GM12878 (cell line): ENCODE measurements around the gene MORC3. TPM values are rescaled to one million over a fixed set of nuclear protein-coding genes. Genes with fewer than 3 reads are reported as not detected.

Source experiments
- ATAC-seq: fragments of 200-7000 bp; cut with Tn5 transposase; 3 replicates; pipeline ENCODE4 v1.9.1; 2020; ENCODE audit warnings: mild to moderate bottlenecking, moderate library complexity
- BruUV-seq: library from RNA; stranded (reverse); fragments of 400-500 nt; replicated peaks from 2 replicates; lab custom pipeline; 2021; lab: Mats Ljungman, UMichigan
- CTCF ChIA-PET: fragments of 300-600 bp; sonication (Branson Sonifier 250); formaldehyde crosslinking; extraction: SDS; loops from one replicate; lab custom pipeline; 2021; ENCODE audit warnings: inconsistent platforms; lab: Yijun Ruan, JAX
- POLR2A ChIA-PET: fragments of 350-600 bp; formaldehyde crosslinking; extraction: SDS; loops from one replicate; lab custom pipeline; 2021; ENCODE audit warnings: inconsistent platforms; lab: Charles Lee
- RAD21 ChIA-PET: fragments of 300-600 bp; sonication (Branson Sonifier 250); formaldehyde crosslinking; loops from one replicate; lab custom pipeline; 2023; ENCODE audit warnings: antibody characterized with exemption; ENCODE audit not compliant: unreplicated experiment; lab: Charles Lee
- SMC1A ChIA-PET: fragments of 300-600 bp; sonication (Branson Sonifier 250); formaldehyde crosslinking; loops from one replicate; lab custom pipeline; 2023; ENCODE audit not compliant: unreplicated experiment, uncharacterized antibody; lab: Charles Lee
- DNase-seq: peaks from one replicate; pipeline ENCODE4 v3.0.0-alpha.2; 2011; ENCODE audit warnings: low read depth, low spot score
- FAIRE-seq: peaks from 3 replicates; lab custom pipeline; 2011; peaks lifted over from hg19 to GRCh38; lab: Jason Lieb, UNC
- H2AFZ ChIP-seq: 2 replicates; pipeline ENCODE4 v1.6.0; 2011; ENCODE audit warnings: low read depth, low read length, control low read depth; ENCODE audit not compliant: control insufficient read depth
- H3K27ac ChIP-seq: 2 replicates; pipeline ENCODE4 v1.5.1; 2011; ENCODE audit warnings: control low read depth; ENCODE audit not compliant: control insufficient read depth, insufficient read depth
- H3K27me3 ChIP-seq, 2 experiments: replicated peaks in 1 of 2; 2 replicates each; pipeline versions ENCODE4 v1.6.0 to v1.6.1; 2011; ENCODE audit warnings: low read length in 1 of 2; ENCODE audit not compliant: control insufficient read depth in 2 of 2, insufficient read depth in 2 of 2
- H3K36me3 ChIP-seq, 2 experiments: 2 replicates each; pipeline ENCODE4 v1.5.1; 2011; ENCODE audit warnings: low read length in 1 of 2; ENCODE audit not compliant: control insufficient read depth in 2 of 2, insufficient read depth in 2 of 2
- H3K4me1 ChIP-seq: 2 replicates; pipeline ENCODE4 v1.6.1; 2011; ENCODE audit warnings: mild to moderate bottlenecking, low read length, moderate library complexity, mixed read lengths; ENCODE audit not compliant: control insufficient read depth, insufficient read depth
- H3K4me2 ChIP-seq: 2 replicates; pipeline ENCODE4 v1.6.0; 2011; ENCODE audit warnings: control low read depth; ENCODE audit not compliant: control insufficient read depth, insufficient read depth
- H3K4me3 ChIP-seq: fragments of 200-600 bp; sonication (generic); 2 replicates; pipeline ENCODE4 v1.5.1; 2016
- H3K79me2 ChIP-seq: 2 replicates; pipeline ENCODE4 v1.6.0; 2011; ENCODE audit warnings: low read length; ENCODE audit not compliant: control insufficient read depth, insufficient read depth
- H3K9ac ChIP-seq: 2 replicates; pipeline ENCODE4 v1.8.0; 2011; ENCODE audit warnings: low read length, control low read depth, mixed read lengths; ENCODE audit not compliant: control insufficient read depth, insufficient read depth
- H3K9me3 ChIP-seq: replicated peaks from 3 replicates; pipeline ENCODE4 v1.5.1; 2011; ENCODE audit warnings: mild to moderate bottlenecking, low read length; ENCODE audit not compliant: control insufficient read depth, insufficient read depth
- H4K20me1 ChIP-seq: 2 replicates; pipeline ENCODE4 v1.6.0; 2011; ENCODE audit not compliant: control insufficient read depth, insufficient read depth
- ATF7 ChIP-seq: fragments of 450-650 bp; IDR thresholded peaks from 2 replicates; pipeline ENCODE4 v1.6.1; 2016; ENCODE audit warnings: low read depth, mild to moderate bottlenecking
- BACH1 ChIP-seq: fragments of 450-650 bp; IDR thresholded peaks from 2 replicates; pipeline ENCODE4 v1.6.1; 2017; ENCODE audit warnings: mild to moderate bottlenecking, borderline replicate concordance
- CEBPB ChIP-seq, 2 experiments: fragments of 150-350 bp in 1 of 2; IDR thresholded peaks; 2 replicates each; pipeline ENCODE4 v1.6.1; 2012 to 2014; ENCODE audit warnings: low read depth in 2 of 2, low read length in 2 of 2, borderline replicate concordance in 1 of 2, inconsistent platforms in 1 of 2
- CREB1 ChIP-seq: IDR thresholded peaks from 2 replicates; pipeline ENCODE4 v1.6.1; 2012; ENCODE audit warnings: low read depth, mild to moderate bottlenecking, inconsistent platforms
- CREM ChIP-seq: IDR thresholded peaks from 2 replicates; pipeline ENCODE4 v1.6.1; 2014; ENCODE audit warnings: antibody characterized with exemption, low read depth
- EGR1 ChIP-seq, 2 experiments: IDR thresholded peaks; 1 replicate in 1 of 2; 2 replicates in 1 of 2; pipeline ENCODE4 v1.6.1; 2011 to 2012; ENCODE audit warnings: low read depth in 2 of 2, low read length in 2 of 2, borderline replicate concordance in 1 of 2, mild to moderate bottlenecking in 1 of 2, moderate library complexity in 1 of 2
- ESRRA ChIP-seq: IDR thresholded peaks from 2 replicates; pipeline ENCODE4 v1.6.1; 2012; ENCODE audit warnings: mild to moderate bottlenecking, low read length, improper control_type of control experiment
- HDAC2 ChIP-seq: fragments of 200-600 bp; sonication (generic); IDR thresholded peaks from 2 replicates; pipeline ENCODE4 v1.6.1; 2017
- JUNB ChIP-seq: IDR thresholded peaks from 2 replicates; pipeline ENCODE4 v1.6.1; 2016; ENCODE audit warnings: antibody characterized with exemption, mild to moderate bottlenecking
- PAX5 ChIP-seq: IDR thresholded peaks from 2 replicates; pipeline ENCODE4 v1.6.1; 2011; ENCODE audit warnings: low read depth, low read length, borderline replicate concordance
- YY1 ChIP-seq: IDR thresholded peaks from 2 replicates; pipeline ENCODE4 v1.6.1; 2011; ENCODE audit warnings: low read depth, mild to moderate bottlenecking, low read length
- ZNF207 ChIP-seq: fragments of 450-650 bp; IDR thresholded peaks from 2 replicates; pipeline ENCODE4 v1.6.1; 2014; ENCODE audit warnings: antibody characterized with exemption, mild to moderate bottlenecking, borderline replicate concordance
- WGBS: methylation state at CpG from one replicate; pipeline ENCODE4 v1.1.6; 2016; ENCODE audit warnings: low lambda C conversion rate; ENCODE audit not compliant: insufficient replicate concordance, insufficient coverage; ENCODE audit errors: missing lambda C conversion rate; 5-methylcytosine and 5-hydroxymethylcytosine counted together
- in situ Hi-C: fragments of 300-500 bp; cut with MboI; formaldehyde crosslinking; loops from 9 replicates; pipeline ENCODE4 v1.14.3; 2018; ENCODE audit warnings: mixed read lengths
- intact Hi-C: fragments of 100-400 bp; cut with micrococcal nuclease; formaldehyde crosslinking; loops from one replicate; pipeline ENCODE4 v1.14.2; 2022; ENCODE audit not compliant: unreplicated experiment
- polyA plus RNA-seq, 11 experiments: library from polyadenylated mRNA; depleted of rRNA in 4 of 11; unstranded in 6 of 11; stranded (reverse) in 5 of 11; fragments of >200 nt; fragmentation: Nextera tagmentation in 4 of 11; fragmentation: Illumina TruSeq in 1 of 11; extraction: Ambion mirVana in 4 of 11; extraction: Trizol in 1 of 11; gene quantifications; 1 replicate in 1 of 11; 2 replicates in 10 of 11; pipeline versions ENCODE4 v1.2.1 to v1.2.3, GENCODE V29; 2011 to 2016; ENCODE audit warnings: inconsistent platforms in 2 of 11, missing spikeins in 2 of 11, low read depth in 1 of 11
- total RNA-seq, 4 experiments: library from RNA; depleted of rRNA in 3 of 4; stranded (reverse); fragments of >200 nt in 3 of 4; fragmentation: Illumina TruSeq in 1 of 4; extraction: Trizol in 1 of 4; gene quantifications; 2 replicates each; pipeline versions ENCODE4 v1.2.1 to v1.2.3, GENCODE V29; 2013 to 2021
- TF ChIP-seq, protein P1 (sequence below): fragments of 450-650 bp; IDR thresholded peaks from 2 replicates; pipeline ENCODE4 v1.6.1; 2016; ENCODE audit warnings: mild to moderate bottlenecking, moderate library complexity, borderline replicate concordance
- TF ChIP-seq, protein P2 (sequence below): fragments of 450-650 bp; IDR thresholded peaks from 2 replicates; pipeline ENCODE4 v1.6.1; 2016; ENCODE audit warnings: mild to moderate bottlenecking

Gene MORC3
- total and polyA plus RNA-seq, 10 of the 15 experiments (the other 5 are each of a cell fraction or from before 2014, with no cell fraction given), result 5.5 to 29.9 (median 16.3) TPM

DNA sequence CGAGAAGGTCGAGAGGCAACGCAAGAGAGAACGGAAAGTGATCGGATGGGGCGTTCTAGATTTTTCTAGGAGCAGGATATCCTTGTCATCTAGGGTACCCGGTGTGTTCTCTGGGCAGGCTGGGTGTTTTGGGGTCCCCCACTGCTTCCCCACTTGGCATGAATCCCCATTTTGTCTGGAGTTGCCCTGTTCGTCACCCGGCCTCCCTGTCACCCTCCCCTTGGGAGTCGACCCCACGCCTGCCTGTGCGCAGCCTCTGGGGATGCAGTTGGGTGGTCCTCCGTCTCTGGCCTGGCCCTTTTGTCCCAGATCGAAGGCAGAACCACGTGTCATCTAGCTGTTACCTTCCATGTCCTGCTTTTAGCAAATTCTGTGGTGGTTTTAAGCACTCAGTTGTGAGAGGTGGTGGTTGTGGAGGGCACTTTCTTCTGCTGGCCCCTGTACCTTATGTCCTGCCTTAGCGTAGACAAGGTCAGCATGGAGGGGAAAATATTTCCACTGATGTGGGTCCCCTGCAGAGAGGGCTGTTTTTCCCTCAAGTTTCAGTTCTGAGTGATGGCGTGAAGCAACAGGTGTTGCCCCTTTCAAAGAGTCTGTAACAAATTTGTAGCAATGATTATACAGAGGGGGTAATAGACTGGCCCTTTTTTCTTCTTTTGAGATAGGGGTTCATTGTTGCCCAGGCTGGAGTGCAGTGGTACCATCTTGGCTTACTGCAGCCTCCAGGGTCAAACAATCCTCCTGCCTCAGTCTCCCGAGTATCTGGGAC, 100.8 kb downstream of the MORC3 start:
- WGBS, result 91% methylated on average over 17 of the region's 18 CpGs
- ATAC-seq (no peak), DNase-seq (no peak), FAIRE-seq (no peak)
- Histone ChIP-seq H3K4me2 (no peak overlapping the region), H2AFZ (no peak overlapping the region), H3K36me3 (peaks cover 2 to 11% of the 10 kb centered on the region in 2 experiments; a peak in 3 of 4 replicates), H3K9me3 (no peaks in the 10 kb centered on the region), H3K4me1 (no peaks in the 10 kb centered on the region), H3K27ac (no peak overlapping the region), H3K9ac (no peak overlapping the region), H3K4me3 (no peak overlapping the region), H3K27me3 (no peaks in the 10 kb centered on the region), H4K20me1 (no peaks in the 10 kb centered on the region), H3K79me2 (no peaks in the 10 kb centered on the region)
- no TSS peak for BruUV-seq
- POLR2A ChIA-PET, result no interaction called here
- intact Hi-C loops, result loop anchor here (1.0 to 10.0 kb wide), 7 partner anchors 52 to 507 kb away; no protein-coding TSS in a partner anchor
- RAD21 ChIA-PET, result interaction anchor here (1.5 kb wide), 1 partner anchor 85 kb away, joined by 3 read pairs; no protein-coding TSS in a partner anchor
- in situ Hi-C loops, result loop anchor here (5.0 kb wide), 1 partner anchor 507 kb away; no protein-coding TSS in a partner anchor
- SMC1A ChIA-PET, result interaction anchor here (1.3 kb wide), 1 partner anchor 85 kb away, joined by 7 read pairs; no protein-coding TSS in a partner anchor
- CTCF ChIA-PET, result interaction anchor here (0.6 to 2.1 kb wide), 6 partner anchors 91 to 507 kb away, joined by 3 to 9 read pairs (median 4); no protein-coding TSS in a partner anchor
- TF ChIP-seq CREM (no peak), ATF7 (no peak), ZNF207 (no peak), YY1 (no peak), HDAC2 (no peak), PAX5 (no peak), EGR1 (IDR thresholded peaks at IDR 0.05; ENCODE audit: borderline replicate concordance in 1 of 2, low read depth in 2 of 2, low read length in 2 of 2) (no peak), BACH1 (no peak), CREB1 (no peak), ESRRA (no peak), CEBPB (IDR thresholded peaks at IDR 0.05; ENCODE audit: borderline replicate concordance in 1 of 2, low read depth in 2 of 2, low read length in 2 of 2) (no peak), JUNB (no peak)
- TF ChIP-seq, protein P1, sequence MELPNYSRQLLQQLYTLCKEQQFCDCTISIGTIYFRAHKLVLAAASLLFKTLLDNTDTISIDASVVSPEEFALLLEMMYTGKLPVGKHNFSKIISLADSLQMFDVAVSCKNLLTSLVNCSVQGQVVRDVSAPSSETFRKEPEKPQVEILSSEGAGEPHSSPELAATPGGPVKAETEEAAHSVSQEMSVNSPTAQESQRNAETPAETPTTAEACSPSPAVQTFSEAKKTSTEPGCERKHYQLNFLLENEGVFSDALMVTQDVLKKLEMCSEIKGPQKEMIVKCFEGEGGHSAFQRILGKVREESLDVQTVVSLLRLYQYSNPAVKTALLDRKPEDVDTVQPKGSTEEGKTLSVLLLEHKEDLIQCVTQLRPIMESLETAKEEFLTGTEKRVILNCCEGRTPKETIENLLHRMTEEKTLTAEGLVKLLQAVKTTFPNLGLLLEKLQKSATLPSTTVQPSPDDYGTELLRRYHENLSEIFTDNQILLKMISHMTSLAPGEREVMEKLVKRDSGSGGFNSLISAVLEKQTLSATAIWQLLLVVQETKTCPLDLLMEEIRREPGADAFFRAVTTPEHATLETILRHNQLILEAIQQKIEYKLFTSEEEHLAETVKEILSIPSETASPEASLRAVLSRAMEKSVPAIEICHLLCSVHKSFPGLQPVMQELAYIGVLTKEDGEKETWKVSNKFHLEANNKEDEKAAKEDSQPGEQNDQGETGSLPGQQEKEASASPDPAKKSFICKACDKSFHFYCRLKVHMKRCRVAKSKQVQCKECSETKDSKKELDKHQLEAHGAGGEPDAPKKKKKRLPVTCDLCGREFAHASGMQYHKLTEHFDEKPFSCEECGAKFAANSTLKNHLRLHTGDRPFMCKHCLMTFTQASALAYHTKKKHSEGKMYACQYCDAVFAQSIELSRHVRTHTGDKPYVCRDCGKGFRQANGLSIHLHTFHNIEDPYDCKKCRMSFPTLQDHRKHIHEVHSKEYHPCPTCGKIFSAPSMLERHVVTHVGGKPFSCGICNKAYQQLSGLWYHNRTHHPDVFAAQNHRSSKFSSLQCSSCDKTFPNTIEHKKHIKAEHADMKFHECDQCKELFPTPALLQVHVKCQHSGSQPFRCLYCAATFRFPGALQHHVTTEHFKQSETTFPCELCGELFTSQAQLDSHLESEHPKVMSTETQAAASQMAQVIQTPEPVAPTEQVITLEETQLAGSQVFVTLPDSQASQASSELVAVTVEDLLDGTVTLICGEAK, result no peak
- TF ChIP-seq, protein P2, sequence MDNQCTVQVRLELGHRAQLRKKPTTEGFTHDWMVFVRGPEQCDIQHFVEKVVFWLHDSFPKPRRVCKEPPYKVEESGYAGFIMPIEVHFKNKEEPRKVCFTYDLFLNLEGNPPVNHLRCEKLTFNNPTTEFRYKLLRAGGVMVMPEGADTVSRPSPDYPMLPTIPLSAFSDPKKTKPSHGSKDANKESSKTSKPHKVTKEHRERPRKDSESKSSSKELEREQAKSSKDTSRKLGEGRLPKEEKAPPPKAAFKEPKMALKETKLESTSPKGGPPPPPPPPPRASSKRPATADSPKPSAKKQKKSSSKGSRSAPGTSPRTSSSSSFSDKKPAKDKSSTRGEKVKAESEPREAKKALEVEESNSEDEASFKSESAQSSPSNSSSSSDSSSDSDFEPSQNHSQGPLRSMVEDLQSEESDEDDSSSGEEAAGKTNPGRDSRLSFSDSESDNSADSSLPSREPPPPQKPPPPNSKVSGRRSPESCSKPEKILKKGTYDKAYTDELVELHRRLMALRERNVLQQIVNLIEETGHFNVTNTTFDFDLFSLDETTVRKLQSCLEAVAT, result no peak
